GM03348 (cell line): ENCODE measurements around the gene BRD3.
A peak's percentile ranks its signal among the peaks of the same experiment; 100 is the strongest.
"Not testable (repeated sequence)": the region's sequence is repeated elsewhere in the genome, so short reads cannot be mapped to it uniquely, and the experiment has no call there.

ENCODE experiments used
- DNase-seq: peaks from one replicate; pipeline ENCODE4 v3.0.0; 2012; ENCODE audit warnings: low spot score

BRD3 gene

DNA sequence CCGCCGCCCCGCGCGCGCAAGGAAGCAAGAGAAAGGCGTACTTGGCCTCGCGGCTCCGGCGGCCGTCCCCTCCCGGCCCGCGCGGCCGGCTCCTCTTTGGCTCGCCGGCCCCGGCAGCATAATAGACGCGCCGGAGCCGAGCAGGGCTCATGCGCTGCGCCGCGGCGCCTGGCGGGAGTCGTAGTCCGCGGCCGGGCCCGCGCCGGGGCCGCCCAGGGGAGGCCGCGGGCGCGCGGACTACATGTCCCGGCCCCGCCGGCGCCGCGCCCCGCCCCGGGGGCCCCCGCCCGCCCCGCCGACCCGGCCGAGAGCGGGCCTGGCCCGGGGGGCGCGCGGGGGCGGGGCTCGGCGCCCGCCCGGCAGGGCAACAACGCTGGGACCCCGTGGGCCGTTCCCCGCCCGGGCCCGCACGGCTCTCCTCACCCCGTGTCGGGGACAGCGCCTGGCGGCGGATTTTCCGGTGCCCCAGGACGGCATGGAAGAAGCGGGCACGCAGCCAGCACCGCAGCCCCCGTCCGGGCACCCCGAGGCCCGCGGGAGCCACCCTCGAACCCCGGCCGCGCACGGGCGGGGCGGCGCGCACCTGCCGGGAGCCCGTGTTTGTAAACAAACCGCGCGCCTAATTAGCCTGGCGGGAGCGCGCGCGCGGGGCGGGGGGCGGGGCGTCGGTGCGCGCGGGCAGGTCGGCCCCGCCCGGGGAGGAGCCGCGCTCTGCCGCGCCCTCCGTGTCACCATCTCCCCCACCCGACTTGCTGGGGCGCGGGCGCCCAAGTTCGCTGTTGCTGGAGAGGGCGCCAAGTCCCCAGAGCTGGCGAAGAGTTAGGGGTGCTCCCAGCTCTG is at the start of gene BRD3:
BRD3 (minus strand) TSS at position 123 of the 840 bp plus-strand sequence. CDS start 14,549 bp downstream, outside the sequence.
- DNase-seq: peak; percentile 99

DNA sequence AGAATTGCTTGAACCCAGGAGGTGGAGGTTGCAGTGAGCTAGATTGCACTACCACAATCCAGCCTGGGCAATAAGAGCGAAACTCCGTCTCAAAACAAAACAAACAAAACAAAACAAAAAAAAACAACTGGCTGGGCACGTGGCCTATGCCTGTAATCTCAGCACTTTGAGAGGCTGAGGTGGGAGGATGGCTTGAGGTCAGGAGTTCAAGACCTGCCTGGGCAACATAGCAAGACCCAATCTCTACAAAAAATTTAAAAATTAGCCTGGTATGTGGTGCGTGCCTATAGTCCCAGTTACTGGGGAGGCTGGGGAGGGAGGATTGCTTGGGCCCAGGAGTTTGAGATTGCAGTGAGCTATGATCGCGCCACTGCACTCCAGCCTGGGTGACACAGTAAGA is 44.7 kb upstream of the BRD3 start:
- no peak for DNase-seq

DNA sequence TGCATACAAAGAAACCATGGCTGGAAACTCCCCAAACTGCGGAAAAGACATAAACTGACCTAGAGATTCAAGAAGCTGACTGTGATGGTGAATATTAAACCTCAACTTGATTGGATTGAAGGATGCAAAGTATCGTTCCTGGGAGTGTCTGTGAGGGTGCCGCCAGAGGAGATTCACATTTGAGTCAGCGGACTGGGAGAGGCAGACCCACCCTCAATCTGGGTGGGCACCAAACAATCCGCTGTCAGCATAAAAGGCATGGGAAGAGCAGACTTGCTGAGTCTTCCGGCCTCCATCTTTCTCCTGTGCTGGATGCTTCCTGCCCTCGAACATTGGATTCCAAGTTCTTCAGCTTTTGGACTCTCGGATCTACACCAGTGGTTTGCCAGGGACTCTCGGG is 43.2 kb upstream of the BRD3 start:
- DNase-seq: no peak

DNA sequence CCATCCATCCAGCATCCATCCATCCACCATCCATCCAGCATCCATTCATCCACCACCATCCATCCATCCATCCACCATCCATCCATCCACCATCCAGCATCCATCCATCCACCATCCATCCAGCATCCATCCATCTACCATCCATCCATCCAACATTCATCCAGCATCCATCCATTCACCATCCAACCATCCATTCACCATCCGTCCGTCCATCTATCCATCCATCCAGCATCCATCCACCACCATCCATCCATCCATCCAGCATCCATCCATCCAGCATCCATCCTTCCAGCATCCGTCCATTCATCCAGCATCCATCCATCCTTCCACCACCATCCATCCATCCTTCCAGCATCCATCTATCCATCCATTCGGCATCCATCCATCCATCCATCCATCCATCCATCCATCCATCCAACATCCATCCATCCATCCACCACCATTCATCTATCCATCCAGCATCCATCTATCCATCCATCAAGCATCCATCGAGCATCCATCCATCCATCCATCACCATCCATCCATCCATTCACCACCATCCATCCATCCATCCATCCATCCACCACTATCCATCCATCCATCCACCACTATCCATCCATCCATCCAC is 35.7 kb upstream of the BRD3 start:
- no peak for DNase-seq

DNA sequence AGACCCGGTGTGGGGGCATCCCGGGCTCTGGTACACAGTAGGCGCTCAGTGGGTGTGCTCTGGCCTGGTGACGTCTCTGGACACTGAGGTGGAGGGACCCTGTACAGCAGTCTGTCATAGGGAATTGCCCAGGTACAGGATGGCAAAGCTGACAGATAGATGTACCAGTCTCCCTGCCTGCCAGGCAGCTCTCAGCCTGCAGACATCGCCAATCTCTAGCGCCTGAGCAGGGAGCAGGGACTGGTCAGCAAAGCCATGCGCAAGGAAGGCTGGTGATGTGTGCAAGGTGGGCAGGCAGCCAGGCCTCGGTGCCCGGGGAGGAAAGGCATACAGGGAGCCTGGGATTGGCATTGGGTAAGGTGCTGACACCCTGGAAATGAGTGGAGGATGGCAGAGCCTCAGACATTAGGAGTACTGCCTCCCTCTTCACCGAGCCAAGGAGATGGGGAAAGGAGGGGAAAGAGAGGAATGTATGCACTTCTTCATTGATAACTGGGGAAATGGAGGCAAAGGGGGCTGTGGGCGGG is 33.9 kb upstream of the BRD3 start:
- no peak for DNase-seq

DNA sequence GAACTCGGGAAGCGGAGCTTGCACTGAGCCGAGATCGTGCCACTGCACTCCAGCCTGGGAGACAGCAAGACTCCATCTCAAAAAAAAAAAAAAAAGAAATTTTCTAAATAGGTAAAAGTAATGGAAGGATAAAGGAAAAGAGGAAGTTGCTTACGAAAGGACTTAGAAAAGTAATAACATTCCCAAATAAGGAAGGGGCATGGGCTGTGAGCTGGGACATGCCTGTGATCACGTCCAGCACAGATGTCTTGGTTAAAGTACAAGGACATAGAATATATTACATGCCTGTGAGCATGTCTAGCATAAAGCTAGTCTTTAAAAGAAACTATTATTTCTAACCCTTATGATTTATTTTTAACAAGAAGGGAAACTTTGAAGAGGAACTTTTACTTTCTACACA is 33.3 kb upstream of the BRD3 start:
- not testable (repeated sequence) for DNase-seq

DNA sequence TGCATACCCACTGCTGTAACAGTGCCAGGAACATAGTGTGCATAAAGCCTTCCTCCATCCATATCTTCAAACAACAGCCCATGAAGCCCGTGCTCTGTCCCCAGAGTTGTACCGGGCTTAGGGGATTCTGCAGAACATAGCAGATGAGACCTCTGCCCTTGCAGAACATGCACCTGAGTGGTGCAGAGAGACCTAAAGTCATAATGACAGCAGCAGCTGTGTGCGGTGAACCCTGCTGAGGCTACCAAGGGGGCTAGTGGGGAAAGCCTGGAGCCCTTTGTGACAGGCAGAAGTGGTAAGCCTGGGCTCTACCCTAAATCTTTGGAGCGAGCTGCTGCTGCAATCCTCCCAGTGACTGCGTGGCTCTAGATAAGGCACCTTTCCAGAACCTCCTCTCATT is 32.2 kb upstream of the BRD3 start:
- no peak for DNase-seq

DNA sequence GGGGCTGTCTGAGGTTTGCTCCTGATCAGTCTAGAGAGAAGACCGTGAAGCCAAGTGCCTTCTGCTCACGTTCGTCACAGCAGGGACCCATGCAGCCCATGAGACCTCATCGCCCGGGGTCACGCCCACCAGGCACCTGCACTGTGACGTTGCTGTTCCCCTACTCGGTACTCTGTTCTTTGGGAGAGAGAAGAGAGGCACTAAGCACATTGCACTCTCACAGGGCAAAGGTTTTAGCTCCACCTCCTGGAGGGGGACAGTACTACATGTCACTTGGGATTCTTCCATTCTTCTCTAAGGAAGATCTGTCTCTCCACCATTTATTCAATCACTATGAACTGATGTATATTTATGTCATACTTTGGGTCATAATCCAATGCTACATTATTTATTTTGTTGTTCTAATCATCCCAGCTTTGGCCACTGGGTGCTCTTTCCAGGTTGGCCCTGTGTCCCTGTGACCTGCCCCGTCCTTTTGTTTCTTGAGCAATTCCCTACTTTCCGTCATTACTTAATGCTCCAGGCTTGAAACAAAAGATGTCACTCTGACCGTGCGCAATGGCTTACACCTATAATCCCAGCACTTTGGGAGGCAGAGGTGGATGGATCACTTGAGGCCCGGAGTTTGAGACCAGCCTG is 31.4 kb upstream of the BRD3 start:
- peak; percentile 67 for DNase-seq

DNA sequence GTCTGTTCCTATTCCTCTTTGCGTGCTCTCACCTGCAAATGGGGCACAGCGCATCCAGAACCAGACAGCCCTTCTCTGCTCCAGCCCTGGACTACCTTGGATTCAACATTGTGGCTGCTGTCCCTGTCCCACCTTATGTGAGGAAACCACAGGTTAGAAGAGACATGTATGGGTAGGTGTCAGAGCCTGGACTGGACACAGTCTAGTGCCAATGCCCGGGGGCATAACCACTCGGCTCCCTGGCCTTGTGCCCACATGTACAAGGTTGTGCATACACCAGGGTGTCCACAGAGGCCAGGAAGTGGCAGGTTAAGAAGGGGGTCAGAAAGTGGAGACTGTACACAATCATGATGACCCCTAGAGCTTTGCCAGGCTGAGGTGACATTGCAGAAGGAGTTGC is 22.1 kb upstream of the BRD3 start:
- DNase-seq: no peak

DNA sequence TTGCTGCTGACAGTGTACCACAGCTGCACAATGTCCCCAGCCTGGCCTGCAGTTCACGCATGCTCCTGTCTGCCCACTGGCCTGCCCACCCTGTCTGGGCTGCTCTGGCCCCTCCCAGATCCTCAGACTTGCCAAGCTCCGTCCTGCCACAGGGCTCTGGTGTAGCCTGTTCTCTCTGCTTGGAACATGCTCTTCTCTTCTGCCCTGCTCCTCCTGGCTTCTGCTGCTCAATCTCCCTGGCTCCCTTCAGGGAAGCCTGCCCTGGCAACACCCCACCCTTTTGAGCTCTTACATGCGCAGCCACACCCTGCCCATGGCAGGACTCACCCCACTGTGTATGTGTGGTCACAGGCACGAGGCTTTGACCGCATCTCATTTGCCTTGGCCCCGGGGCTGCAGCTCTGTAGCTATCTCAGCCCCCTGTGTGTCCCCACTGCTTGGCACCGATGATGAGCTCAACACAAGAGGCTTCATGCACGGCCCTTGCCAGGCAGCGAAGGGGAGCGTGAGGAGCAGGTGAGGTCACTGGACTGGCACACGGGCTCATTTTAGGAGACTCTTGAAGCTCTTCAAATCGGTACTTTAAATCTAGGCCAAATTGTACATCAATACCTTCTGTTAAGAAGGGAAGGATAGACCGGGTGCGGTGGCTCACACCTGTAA is 20.4 kb upstream of the BRD3 start:
- no peak for DNase-seq

DNA sequence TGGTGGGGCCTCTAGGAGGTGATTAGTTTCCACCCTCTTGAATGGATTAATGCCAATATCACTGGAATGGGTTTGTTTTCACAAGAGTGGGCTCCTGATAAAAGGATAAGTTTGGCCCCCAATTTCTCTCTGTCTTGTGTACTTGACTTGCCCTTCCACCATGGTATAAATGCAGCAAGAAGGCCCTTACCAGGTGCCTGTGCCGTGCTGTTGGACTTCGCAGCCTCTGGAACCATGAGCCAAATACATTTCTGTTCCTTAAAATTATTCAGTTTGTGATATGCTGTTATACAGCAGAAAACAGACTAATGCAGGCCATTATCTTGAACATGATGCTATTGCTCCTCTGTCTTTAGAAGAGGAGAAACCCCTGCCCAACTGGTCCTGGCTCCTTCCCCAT is 17.8 kb upstream of the BRD3 start:
- DNase-seq: no peak

DNA sequence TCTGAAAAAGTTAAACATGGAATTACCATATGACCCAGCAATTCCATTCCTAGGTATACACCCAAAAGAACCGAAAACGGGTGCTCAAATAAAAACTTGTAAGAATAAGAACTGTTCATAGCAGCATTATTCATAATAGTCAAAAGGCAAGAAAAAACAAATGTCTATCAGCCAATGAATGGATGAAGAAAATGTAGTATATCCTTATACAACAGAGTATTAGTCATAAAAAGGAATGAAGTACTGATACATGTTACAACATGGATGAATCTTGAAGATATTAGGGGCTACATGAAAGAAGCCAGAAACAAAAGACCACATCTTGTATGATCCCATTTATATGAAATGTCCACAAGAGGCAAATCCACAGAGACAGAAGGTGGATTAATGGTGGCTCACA is 15.6 kb upstream of the BRD3 start:
- DNase-seq: no peak

DNA sequence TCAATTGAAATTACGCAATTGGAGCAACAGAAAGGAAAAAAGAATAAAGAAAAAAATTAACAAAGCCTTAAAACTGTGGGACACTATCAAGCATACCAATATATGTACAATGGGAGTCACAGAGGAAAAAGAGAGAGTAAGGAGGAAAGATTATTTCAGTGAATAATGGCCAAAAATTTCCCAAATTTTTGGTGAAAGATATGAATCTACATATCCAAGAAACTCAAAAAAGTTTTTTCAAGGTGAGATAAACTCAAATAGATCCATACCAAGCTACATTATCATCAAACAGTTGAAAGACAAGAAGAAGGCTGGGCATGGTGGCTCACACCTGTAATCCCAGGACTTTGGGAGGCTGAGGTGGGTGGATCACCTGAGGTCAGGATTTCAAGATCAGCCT is 8.8 kb upstream of the BRD3 start:
- no peak for DNase-seq

DNA sequence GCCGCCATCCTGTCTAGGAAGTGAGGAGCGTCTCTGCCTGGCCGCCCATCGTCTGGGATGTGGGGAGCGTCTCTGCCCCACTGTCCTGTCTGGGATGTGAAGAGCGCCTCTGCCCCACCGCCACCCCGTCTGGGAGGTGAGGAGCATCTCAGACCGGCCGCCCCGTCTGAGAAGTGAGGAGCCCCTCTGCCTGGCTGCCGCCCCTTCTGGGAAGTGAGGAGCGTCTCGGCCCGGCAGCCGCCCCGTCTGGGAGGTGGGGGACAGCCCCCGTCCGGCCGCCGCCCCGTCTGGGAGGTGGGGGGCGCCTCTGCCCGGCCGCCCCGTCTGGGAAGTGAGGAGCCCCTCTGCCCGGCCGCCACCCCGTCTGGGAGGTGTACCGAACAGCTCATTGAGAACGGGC is 7.9 kb upstream of the BRD3 start:
- not testable (repeated sequence) for DNase-seq

DNA sequence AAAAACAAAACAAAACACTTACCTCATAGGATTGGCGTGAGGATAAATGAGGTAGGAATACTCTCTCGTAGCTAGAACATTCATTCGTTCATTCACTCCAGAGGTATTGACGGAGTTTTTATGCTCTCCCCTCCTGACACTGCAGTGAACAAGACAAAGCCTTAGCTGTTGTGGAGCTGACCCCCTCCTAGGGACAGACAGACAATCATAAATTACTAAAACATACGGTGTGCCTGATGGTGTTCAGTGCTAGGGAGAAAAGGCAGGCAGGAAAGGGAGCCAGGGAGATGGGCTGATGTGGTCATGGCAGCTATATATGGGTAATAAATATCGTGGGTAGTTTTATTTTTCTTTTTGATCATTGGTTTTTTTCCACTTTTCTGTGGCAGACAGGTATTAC is 5.7 kb upstream of the BRD3 start:
- DNase-seq: no peak

DNA sequence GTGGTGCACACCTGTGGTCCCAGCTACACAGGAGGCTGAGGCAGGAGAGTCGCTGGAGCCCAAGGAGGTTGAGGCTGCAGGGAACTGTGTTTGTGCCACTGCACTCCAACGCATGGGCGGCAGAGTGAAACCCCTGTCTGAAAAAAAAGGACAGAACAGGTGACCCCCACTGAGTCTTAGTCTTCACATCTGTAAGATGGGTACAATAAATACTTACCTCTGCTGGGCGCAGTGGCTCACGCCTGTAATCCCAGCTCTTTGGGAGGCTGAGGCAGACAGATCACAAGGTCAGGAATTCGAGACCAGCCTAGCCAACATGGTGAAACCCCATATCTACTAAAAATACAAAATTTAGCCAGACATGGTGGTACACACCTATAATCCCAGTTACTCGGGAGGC is 4.9 kb upstream of the BRD3 start:
- DNase-seq: not testable (repeated sequence)

DNA sequence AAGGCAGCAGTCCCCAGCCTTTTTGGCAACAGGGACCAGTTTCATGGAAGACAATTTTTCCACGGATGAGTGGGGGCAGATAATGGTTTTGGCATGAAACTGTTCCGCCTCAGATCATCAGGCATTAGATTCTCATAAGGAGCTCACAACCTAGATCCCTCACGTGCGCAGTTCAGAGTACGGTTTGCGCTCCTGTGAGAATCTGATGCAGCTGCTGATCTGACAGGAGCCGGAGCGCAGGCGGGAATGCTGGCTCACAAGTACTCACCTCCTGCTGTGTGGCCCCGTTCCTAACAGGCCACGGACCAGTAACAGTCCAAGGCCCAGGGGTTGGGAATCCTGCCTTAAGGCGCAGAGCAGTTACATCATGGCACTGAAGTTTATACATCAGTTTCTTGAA is 3.3 kb upstream of the BRD3 start:
- DNase-seq: no peak

DNA sequence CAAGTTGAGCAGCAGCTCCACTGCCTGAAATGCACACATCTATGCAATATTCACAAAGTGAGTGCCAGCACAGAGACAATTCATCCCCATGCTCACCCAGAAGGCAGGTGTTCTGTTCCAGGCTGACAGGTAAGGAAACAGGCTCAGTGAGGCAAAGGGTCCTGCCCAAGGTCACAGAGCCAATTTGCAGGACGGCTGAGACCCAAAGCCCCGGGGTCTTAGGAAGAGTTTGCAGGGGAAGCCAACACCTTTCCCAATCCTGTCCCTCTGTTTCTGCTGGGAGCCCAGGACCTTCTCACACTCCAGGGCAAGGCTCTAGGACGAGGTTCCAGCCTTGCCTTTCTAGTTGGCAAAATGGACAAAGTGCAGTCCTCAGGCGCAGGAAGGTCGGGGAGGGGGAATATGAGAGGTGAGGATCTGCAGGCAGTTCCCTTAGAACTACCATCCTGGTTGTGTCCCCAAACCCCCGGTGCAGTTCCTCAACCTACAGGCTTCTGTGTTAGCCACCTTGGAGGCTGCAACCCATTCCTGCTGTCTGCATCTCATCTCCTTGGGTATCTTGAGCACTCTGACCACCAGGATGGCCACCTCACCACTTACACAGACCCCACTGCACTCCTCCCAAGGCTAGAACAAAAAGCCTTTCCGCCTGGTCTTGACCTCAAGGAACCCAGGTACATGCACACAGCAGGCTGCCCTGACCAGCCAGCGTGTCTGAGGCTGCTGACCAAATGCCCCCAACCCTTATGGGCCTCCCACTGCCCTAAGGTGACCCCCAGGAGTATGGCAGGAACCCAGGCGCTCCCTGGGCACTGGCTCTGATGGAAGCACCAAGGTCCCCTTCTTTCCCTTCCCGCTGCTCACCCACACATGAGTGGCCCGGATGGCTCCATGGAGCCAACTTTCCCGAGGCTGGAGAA is 1.9 kb upstream of the BRD3 start:
- no peak for DNase-seq

DNA sequence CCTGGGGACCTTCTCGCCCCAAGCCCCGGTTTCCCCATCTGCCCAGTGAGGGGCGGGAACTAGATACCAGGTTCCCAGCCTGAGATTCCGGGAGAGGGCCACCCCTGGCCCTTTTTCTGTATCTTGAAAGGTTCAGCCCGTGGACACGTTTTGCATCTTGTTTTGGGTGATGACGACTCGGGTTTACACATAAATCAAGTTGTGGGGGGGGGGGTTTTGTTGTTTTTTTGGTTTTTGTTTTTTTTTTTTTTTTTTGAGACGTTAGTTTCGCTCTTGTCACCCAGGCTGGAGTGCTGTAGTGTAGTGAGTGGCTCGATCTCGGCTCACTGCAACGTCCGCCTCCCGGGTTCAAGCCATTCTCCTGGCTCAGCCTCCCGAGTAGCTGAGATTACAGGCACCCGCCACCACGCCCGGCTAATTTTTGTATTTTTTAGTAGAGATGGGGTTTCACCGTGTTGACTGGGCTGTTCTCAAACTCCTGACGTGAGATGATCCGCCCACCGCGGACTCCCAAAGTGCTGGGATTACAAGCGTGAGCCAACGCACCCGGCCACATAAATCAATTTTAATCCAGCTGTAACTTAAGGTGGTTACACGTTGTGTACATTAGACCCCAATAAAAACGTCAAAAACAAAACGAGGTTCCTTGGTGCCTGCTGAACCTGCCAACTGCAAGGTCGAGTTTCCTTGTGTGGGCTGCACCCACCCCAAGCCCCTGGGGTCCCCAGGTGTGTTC is 1.1 kb upstream of the BRD3 start:
- DNase-seq: no peak
